ELR (cell line): ENCODE data around the gene RNF183.
"Not testable (repeated sequence)": the region's sequence is repeated elsewhere in the genome, so short reads cannot be mapped to it uniquely, and the experiment has no call there.

ENCODE experiments used
- DNase-seq: peaks from one replicate; pipeline ENCODE4 v3.0.0-alpha.2; 2015; ENCODE audit warnings: low read depth

Gene RNF183

GRCh38 chr9:113274474-113275156 lies 28.6 kb downstream of the RNF183 start:
- DNase-seq = peak; percentile 84

DNA sequence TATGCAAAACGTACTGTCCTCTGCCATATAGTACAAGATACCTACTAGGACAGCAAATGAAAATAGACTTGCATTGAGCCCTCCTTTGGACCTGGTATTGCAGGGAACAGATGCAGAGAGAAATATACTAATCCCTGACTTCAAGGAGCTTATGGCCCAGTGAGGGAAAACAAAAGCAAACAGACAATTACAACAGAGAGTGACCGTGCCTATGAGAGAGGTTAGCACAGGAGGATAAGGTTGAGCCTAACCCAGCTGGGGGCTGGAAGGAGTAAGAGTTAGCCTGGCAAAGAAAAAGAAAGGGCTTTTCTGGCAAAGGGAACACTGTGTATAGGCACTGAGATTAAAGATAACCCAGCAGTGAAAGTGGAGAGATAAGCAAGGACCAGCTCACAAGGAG lies 33.3 kb downstream of the RNF183 start:
- no peak for DNase-seq

GRCh38 chr9:113269355-113269754 lies 33.8 kb downstream of the RNF183 start:
- no peak for DNase-seq

- no peak for DNase-seq
These were observed 35.1 kb downstream of the RNF183 start for GRCh38 chr9:113267911-113268566.

- no peak for DNase-seq
These were observed 37.0 kb downstream of the RNF183 start for GRCh38 chr9:113266174-113266573.

GRCh38 chr9:113261917-113262671 lies 41.1 kb downstream of the RNF183 start:
- DNase-seq = no peak

- DNase-seq = no peak
These were observed 44.9 kb downstream of the RNF183 start for GRCh38 chr9:113258282-113258681.

- no peak for DNase-seq
These were observed 45.3 kb downstream of the RNF183 start for GRCh38 chr9:113257863-113258262.

GRCh38 chr9:113255438-113255837 lies 47.7 kb downstream of the RNF183 start:
- DNase-seq = no peak

DNA sequence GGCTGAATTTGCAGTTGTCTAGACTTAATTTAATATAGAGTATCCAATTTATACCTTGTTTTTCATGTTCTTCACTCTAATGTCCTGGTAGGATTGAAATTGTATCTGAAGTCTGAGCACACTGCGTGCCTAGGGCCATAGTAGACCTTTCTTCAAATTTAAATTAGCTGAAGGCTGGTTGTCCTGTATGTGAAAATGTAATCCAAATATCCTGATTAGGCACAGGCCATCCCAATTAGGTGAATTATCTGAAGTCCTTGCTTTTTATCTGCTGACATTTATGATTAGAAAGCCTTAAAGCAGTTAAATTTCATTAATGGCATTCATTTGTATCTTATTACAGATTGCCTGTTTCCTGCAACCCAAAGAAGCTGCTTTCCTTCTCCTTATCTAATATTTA lies 48.2 kb downstream of the RNF183 start:
- no peak for DNase-seq

DNA sequence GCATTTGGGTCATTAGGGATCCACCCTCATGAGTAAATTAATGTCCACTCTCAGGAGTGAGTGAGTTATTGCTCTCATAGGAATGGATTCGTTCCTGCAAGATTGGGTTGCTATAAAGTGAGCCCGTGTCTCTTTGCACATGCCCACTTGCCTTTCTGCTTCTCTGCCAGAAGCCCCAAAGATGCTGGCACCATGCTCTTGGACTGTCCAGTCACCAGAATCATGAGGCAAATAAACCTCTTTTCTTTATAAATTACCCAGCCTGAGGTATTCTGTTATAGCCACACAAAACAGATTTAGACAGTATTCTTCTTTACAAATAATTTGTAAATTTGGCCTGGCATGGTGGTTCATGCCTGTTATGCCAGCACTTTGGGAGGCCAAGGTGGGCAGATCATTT lies 52.4 kb downstream of the RNF183 start:
- DNase-seq = no peak

DNA sequence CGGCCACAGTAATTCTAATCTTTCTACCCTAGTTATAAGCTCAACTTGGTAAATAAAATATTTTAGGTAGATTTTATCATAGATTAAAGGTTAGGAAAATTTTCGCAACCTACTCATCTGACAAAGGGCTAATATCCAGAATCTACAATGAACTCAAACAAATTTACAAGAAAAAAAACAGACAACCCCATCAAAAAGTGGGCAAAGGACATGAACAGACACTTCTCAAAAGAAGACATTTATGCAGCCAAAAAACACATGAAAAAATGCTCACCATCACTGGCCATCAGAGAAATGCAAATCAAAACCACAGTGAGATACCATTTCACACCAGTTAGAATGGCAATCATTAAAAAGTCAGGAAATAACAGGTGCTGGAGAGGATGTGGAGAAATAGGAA lies 53.5 kb downstream of the RNF183 start:
- DNase-seq = not testable (repeated sequence)

GRCh38 chr9:113247640-113248039 lies 55.5 kb downstream of the RNF183 start:
- DNase-seq = no peak
